IMR-90 (cell line): ENCODE measurements around the gene CHMP1A. TPM values are rescaled to one million over a fixed set of nuclear protein-coding genes. Genes with fewer than 3 reads are reported as not detected.

ENCODE experiments used
- ATAC-seq: fragments of 200-7000 bp; cut with Tn5 transposase; 2 replicates; pipeline ENCODE4 v1.9.1; 2020; ENCODE audit warnings: low read depth, mild to moderate bottlenecking, moderate library complexity
- BruUV-seq: library from RNA; stranded (reverse); fragments of 400-500 nt; replicated peaks from 2 replicates; lab custom pipeline; 2021; lab: Mats Ljungman, UMichigan
- CTCF ChIA-PET: fragments of 300-600 bp; formaldehyde crosslinking; extraction: SDS; loops from one replicate; lab custom pipeline; 2021; ENCODE audit warnings: antibody characterized with exemption; lab: Yijun Ruan, JAX
- POLR2A ChIA-PET: fragments of 300-600 bp; sonication (Branson Sonifier 250); formaldehyde crosslinking; loops from one replicate; lab custom pipeline; 2022; ENCODE audit warnings: antibody characterized with exemption; ENCODE audit not compliant: unreplicated experiment; lab: Charles Lee
- DNase-seq: peaks from one replicate; pipeline ENCODE4 v3.0.0; 2013
- H2AFZ ChIP-seq: replicated peaks from 2 replicates; pipeline ENCODE3; 2013; ENCODE audit warnings: low read length, mild to moderate bottlenecking; ENCODE audit not compliant: poor library complexity
- H2AK5ac ChIP-seq: 2 replicates; pipeline ENCODE4 v1.6.1; 2013; ENCODE audit warnings: low read depth, low read length, inconsistent platforms
- H2AK9ac ChIP-seq: replicated peaks from 2 replicates; pipeline ENCODE3; 2013; ENCODE audit warnings: mild to moderate bottlenecking, low read depth, low read length, moderate library complexity; ENCODE audit not compliant: poor library complexity
- H2BK120ac ChIP-seq: 2 replicates; pipeline ENCODE4 v1.6.1; 2013; ENCODE audit warnings: low read depth, low read length, inconsistent platforms
- H2BK15ac ChIP-seq: 3 replicates; pipeline ENCODE4 v1.6.1; 2013; ENCODE audit warnings: low read depth, low read length, inconsistent platforms
- H2BK20ac ChIP-seq: 2 replicates; pipeline ENCODE4 v1.6.1; 2013; ENCODE audit warnings: low read depth, mild to moderate bottlenecking, inconsistent platforms, low read length, moderate library complexity
- H2BK5ac ChIP-seq: 2 replicates; pipeline ENCODE4 v1.6.1; 2013; ENCODE audit warnings: mild to moderate bottlenecking, low read depth, low read length, inconsistent platforms; ENCODE audit not compliant: poor library complexity, severe bottlenecking
- H3K14ac ChIP-seq: replicated peaks from 2 replicates; pipeline ENCODE4 v1.6.1; 2013; ENCODE audit warnings: low read depth, low read length, inconsistent platforms
- H3K18ac ChIP-seq: 2 replicates; pipeline ENCODE4 v1.6.1; 2013; ENCODE audit warnings: low read depth, low read length, control low read depth
- H3K23ac ChIP-seq: 2 replicates; pipeline ENCODE4 v1.6.1; 2013; ENCODE audit warnings: low read depth, low read length, inconsistent platforms
- H3K27ac ChIP-seq: 2 replicates; pipeline ENCODE4 v1.5.1; 2013; ENCODE audit warnings: mild to moderate bottlenecking, control low read depth, low read length; ENCODE audit not compliant: insufficient read depth
- H3K27me3 ChIP-seq: 2 replicates; pipeline ENCODE4 v1.6.1; 2013; ENCODE audit warnings: low read length; ENCODE audit not compliant: control insufficient read depth, insufficient read depth
- H3K36me3 ChIP-seq: 2 replicates; pipeline ENCODE4 v1.6.1; 2013; ENCODE audit warnings: low read length, mixed read lengths; ENCODE audit not compliant: control insufficient read depth, insufficient read depth
- H3K4ac ChIP-seq: 2 replicates; pipeline ENCODE4 v1.6.1; 2013; ENCODE audit warnings: low read depth, low read length, inconsistent platforms
- H3K4me1 ChIP-seq: 2 replicates; pipeline ENCODE4 v1.6.1; 2013; ENCODE audit warnings: low read length, mixed read lengths; ENCODE audit not compliant: control insufficient read depth, insufficient read depth
- H3K4me2 ChIP-seq: 2 replicates; pipeline ENCODE4 v1.6.1; 2013; ENCODE audit warnings: low read depth, mild to moderate bottlenecking, control low read depth, low read length, moderate library complexity
- H3K4me3 ChIP-seq: 2 replicates; pipeline ENCODE4 v1.5.1; 2013; ENCODE audit warnings: low read depth, mild to moderate bottlenecking, control low read depth, low read length, moderate library complexity; ENCODE audit not compliant: insufficient read depth
- H3K56ac ChIP-seq: 2 replicates; pipeline ENCODE4 v1.6.1; 2013; ENCODE audit warnings: low read length, inconsistent platforms; ENCODE audit not compliant: insufficient read depth; ENCODE audit errors: extremely low read depth
- H3K79me1 ChIP-seq, 2 experiments: 2 replicates each; pipeline ENCODE4 v1.6.1; 2013; ENCODE audit warnings: low read length in 2 of 2, inconsistent platforms in 1 of 2, low read depth in 1 of 2
- H3K9ac ChIP-seq: 2 replicates; pipeline ENCODE4 v1.6.1; 2013; ENCODE audit warnings: low read depth, low read length, control low read depth
- H3K9me1 ChIP-seq: 2 replicates; pipeline ENCODE4 v1.6.1; 2013; ENCODE audit warnings: low read length, inconsistent platforms; ENCODE audit not compliant: insufficient read depth
- H3K9me3 ChIP-seq: 2 replicates; pipeline ENCODE4 v1.6.1; 2013; ENCODE audit warnings: low read length; ENCODE audit not compliant: control insufficient read depth, insufficient read depth
- H4K20me1 ChIP-seq: 2 replicates; pipeline ENCODE4 v1.6.1; 2013; ENCODE audit warnings: low read length, inconsistent platforms; ENCODE audit not compliant: insufficient read depth
- H4K5ac ChIP-seq: 2 replicates; pipeline ENCODE4 v1.6.1; 2013; ENCODE audit warnings: mild to moderate bottlenecking, low read depth, low read length, control low read depth
- H4K8ac ChIP-seq, 2 experiments: 2 replicates each; pipeline ENCODE4 v1.6.1; 2013; ENCODE audit warnings: low read depth in 2 of 2, low read length in 2 of 2, control low read depth in 1 of 2, inconsistent platforms in 1 of 2
- H4K91ac ChIP-seq: 2 replicates; pipeline ENCODE4 v1.6.1; 2013; ENCODE audit warnings: low read depth, low read length, inconsistent platforms; ENCODE audit not compliant: insufficient read depth
- FOS ChIP-seq: fragments of 150-350 bp; IDR thresholded peaks from 2 replicates; pipeline ENCODE4 v1.6.1; 2016; ENCODE audit warnings: low read depth, low read length
- WGBS, 2 experiments: methylation state at CpG; one replicate each; pipeline versions ENCODE4 v1.1.5 to v1.1.7; 2013; ENCODE audit warnings: missing lambda C conversion rate in 2 of 2; ENCODE audit not compliant: insufficient read length in 1 of 2; ENCODE audit errors: extremely low coverage in 2 of 2; 5-methylcytosine and 5-hydroxymethylcytosine counted together
- dilution Hi-C: fragments of 300-500 bp; cut with HindIII; formaldehyde crosslinking; loops from one replicate; pipeline ENCODE4 v1.14.3; 2018; ENCODE audit warnings: low sequenced_read_pairs; ENCODE audit not compliant: unreplicated experiment
- in situ Hi-C: fragments of 300-500 bp; cut with MboI; formaldehyde crosslinking; loops from 3 replicates; pipeline ENCODE4 v1.14.3; 2019; ENCODE audit warnings: low sequenced_read_pairs, inconsistent platforms, mixed read lengths
- intact Hi-C: fragments of 100-400 bp; cut with micrococcal nuclease; formaldehyde crosslinking; loops from 2 replicates; pipeline ENCODE4 v1.10.0; 2022
- polyA plus RNA-seq, 3 experiments: library from polyadenylated mRNA; depleted of rRNA; stranded (reverse); fragments of >200 nt; gene quantifications; 2 replicates each; pipeline ENCODE4 v1.2.3, GENCODE V29; 2012; ENCODE audit warnings: low replicate concordance in 1 of 3
- total RNA-seq: library from RNA; depleted of rRNA; stranded (reverse); fragments of >200 nt; gene quantifications from 2 replicates; pipeline ENCODE4 v1.2.3, GENCODE V29; 2012

CHMP1A gene
- total and polyA plus RNA-seq, 2 of the 4 experiments (the other 2 are of a cell fraction), result 97.3 to 99.8 TPM

GRCh38 chr16:89604764-89605163, 52.7 kb downstream of the CHMP1A start:
- intact Hi-C loops (no loop called here), in situ Hi-C loops (no loop called here), dilution Hi-C loops (no loop called here)
- peaks cover 8% of the 10 kb centered on the region for H3K9me1 ChIP-seq
- peaks cover 12% of the 10 kb centered on the region for H3K4me1 ChIP-seq
- ChIA-PET POLR2A (no interaction called here), CTCF (no interaction called here)
- H3K4me3 ChIP-seq, result no peak overlapping the region
- peaks cover 4% of the 10 kb centered on the region; the same call in 1 of the 2 replicates for H3K27me3 ChIP-seq
- no peak overlapping the region for H2BK15ac ChIP-seq
- 78% methylated on average over 6 of the region's 16 CpGs; no CpG with 5 or more reads in 1 of the 2 experiments for WGBS, 2 experiments
- no peak overlapping the region for H2BK20ac ChIP-seq
- no peak overlapping the region for H3K4ac ChIP-seq
- H3K23ac ChIP-seq, result no peak overlapping the region
- no peak overlapping the region for H2AFZ ChIP-seq
- no peak overlapping the region for H3K4me2 ChIP-seq
- no peaks in the 10 kb centered on the region for H3K36me3 ChIP-seq
- peak overlapping the region; percentile 42 for H2AK9ac ChIP-seq
- ATAC-seq (no peak), DNase-seq (no peak)
- no peak overlapping the region for H3K18ac ChIP-seq
- peak overlapping the region; percentile 37; the same call in 1 of the 2 replicates for H2AK5ac ChIP-seq
- no peak overlapping the region for H4K8ac ChIP-seq
- peaks cover 15% of the 10 kb centered on the region for H4K20me1 ChIP-seq
- H4K5ac ChIP-seq, result no peak overlapping the region
- BruUV-seq, result no TSS peak
- no peaks in the 10 kb centered on the region for H3K9me3 ChIP-seq
- no peak overlapping the region for H3K27ac ChIP-seq
- no peak overlapping the region for H3K9ac ChIP-seq
- H2BK120ac ChIP-seq, result no peak overlapping the region
- no peak overlapping the region for H3K14ac ChIP-seq
- no peaks in the 10 kb centered on the region for H3K79me1 ChIP-seq
- H2BK5ac ChIP-seq, result no peak overlapping the region
- no peak overlapping the region for H4K91ac ChIP-seq
- TF ChIP-seq FOS, result no peak
- H3K56ac ChIP-seq, result no peak overlapping the region
